Measurements from ENCODE around the gene ADGRL3.
A peak's percentile ranks its signal among the peaks of the same experiment; 100 is the strongest.

ADGRL3 gene

GRCh38 chr4:61200187-61200915 is at the start of gene ADGRL3:
Gene ADGRL3 (plus strand): TSS chr4:61200326.
- no peak for DNase-seq

- peak; percentile 72 to 83 for DNase-seq
Measured at GRCh38 chr4:61152433-61152832, 47.7 kb upstream of the ADGRL3 start.

- no peak for DNase-seq
Measured at GRCh38 chr4:61160478-61160877, 39.6 kb upstream of the ADGRL3 start.

- DNase-seq, result no peak
Measured at GRCh38 chr4:61162116-61162515, 38.0 kb upstream of the ADGRL3 start.

- no peak for DNase-seq
Measured at GRCh38 chr4:61173799-61174198, 26.3 kb upstream of the ADGRL3 start.

GRCh38 chr4:61175495-61175894 is 24.6 kb upstream of the ADGRL3 start:
- DNase-seq, result no peak

GRCh38 chr4:61177367-61177766 is 22.8 kb upstream of the ADGRL3 start:
- DNase-seq, result no peak

- DNase-seq, result no peak
Measured at GRCh38 chr4:61180405-61180804, 19.7 kb upstream of the ADGRL3 start.

GRCh38 chr4:61182915-61183314 is 17.2 kb upstream of the ADGRL3 start:
- DNase-seq, result peak; percentile 38 to 49

- DNase-seq, result no peak
Measured at GRCh38 chr4:61185288-61185687, 14.8 kb upstream of the ADGRL3 start.

GRCh38 chr4:61192392-61192791 is 7.7 kb upstream of the ADGRL3 start:
- DNase-seq, result no peak

GRCh38 chr4:61193863-61194262 is 6.3 kb upstream of the ADGRL3 start:
- no peak for DNase-seq

GRCh38 chr4:61194571-61194970 is 5.6 kb upstream of the ADGRL3 start:
- DNase-seq, result no peak

GRCh38 chr4:61195101-61195500 is 5.0 kb upstream of the ADGRL3 start:
- no peak for DNase-seq

- no peak for DNase-seq
Measured at GRCh38 chr4:61198686-61199085, 1.4 kb upstream of the ADGRL3 start.

GRCh38 chr4:61199873-61200186 is 296 bp upstream of the ADGRL3 start:
- no peak for DNase-seq

GRCh38 chr4:61200916-61201526 is 895 bp downstream of the ADGRL3 start:
- DNase-seq, result no peak

GRCh38 chr4:61201561-61201960 is 1.4 kb downstream of the ADGRL3 start:
- no peak for DNase-seq

- no peak for DNase-seq
Measured at GRCh38 chr4:61201961-61202637, 2.0 kb downstream of the ADGRL3 start.

- DNase-seq, result no peak
Measured at GRCh38 chr4:61202638-61203435, 2.7 kb downstream of the ADGRL3 start.

GRCh38 chr4:61203436-61203790 is 3.3 kb downstream of the ADGRL3 start:
- no peak for DNase-seq

- no peak for DNase-seq
Measured at GRCh38 chr4:61204353-61205060, 4.4 kb downstream of the ADGRL3 start.

- DNase-seq, result no peak
Measured at GRCh38 chr4:61205066-61205465, 4.9 kb downstream of the ADGRL3 start.
